Measurements from ENCODE around the gene DISC1. TPM values are rescaled to one million over a fixed set of nuclear protein-coding genes. Genes with fewer than 3 reads are reported as not detected.

DISC1 gene
- total and polyA plus RNA-seq, 2 of the 13 experiments (the other 11 are each of a cell fraction or from before 2014, with no cell fraction given) = 4.2 to 4.6 TPM

DNA sequence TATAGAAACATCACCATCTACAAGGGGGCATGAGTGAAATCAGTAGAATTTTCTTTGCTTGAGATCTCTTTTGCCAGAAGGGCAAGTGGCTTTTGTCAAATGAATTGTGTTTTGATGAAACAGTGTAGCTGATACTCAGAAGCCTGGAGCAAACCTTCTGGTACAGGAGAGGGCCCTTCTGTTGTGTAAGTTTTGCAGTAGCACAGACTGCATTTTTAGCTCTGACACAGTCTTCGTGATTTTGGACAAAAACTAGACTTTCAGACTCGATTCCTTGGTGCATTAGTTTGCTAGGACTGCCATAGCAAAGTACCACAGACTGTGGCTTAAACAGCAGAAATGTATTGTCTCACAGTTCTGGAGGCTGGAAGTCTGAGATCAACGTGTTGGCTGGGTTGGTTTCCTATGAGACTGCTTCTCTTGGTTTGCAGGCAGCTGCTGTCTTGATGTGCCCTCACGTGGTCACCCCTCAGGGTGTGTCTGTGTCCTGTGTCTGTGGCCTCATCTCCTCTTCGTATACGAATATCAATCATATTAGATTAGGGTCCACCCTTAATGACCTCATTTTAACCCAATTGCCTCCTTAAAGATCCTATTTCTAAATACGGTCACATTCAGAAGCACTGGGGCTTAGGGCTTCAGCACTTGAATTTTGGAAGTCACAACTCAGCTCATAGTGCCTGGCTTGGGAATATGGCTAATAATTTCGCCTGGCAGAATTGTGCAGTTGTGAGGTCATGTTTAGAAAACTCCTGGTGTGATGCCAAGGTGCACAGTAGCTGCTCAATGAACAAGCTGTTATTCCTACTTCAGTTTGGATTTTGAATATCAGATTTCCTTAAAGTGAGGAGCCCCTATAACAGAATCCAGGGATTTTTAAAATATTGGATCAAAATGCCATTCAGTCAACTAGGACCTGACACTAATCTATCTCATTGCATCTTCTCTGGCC is 21.2 kb upstream of the DISC1 start:
- Histone ChIP-seq H3K27me3 (ENCODE audit: control insufficient read depth in 1 of 2, insufficient read depth in 2 of 2, low read length in 2 of 2) (no peaks in the 10 kb centered on the region), H4K20me1 (ENCODE audit: insufficient read depth, low read length) (no peaks in the 10 kb centered on the region), H3K27ac (ENCODE audit: extremely low read length, insufficient read depth, low read length) (no peak overlapping the region), H3K36me3 (replicated peaks in 1 of 2; ENCODE audit: control insufficient read depth in 1 of 2, insufficient read depth in 2 of 2, low read length in 2 of 2) (no peaks in the 10 kb centered on the region), H3K9me3 (ENCODE audit: low read length) (no peaks in the 10 kb centered on the region), H2AFZ (ENCODE audit: low read length) (no peak overlapping the region), H3K9ac (ENCODE audit: insufficient read depth, low read depth, low read length) (no peak overlapping the region), H3K79me2 (ENCODE audit: insufficient read depth, low read length) (no peaks in the 10 kb centered on the region), H3K4me1 (ENCODE audit: insufficient read depth, low read length) (peaks cover 12% of the 10 kb centered on the region; the same call in 1 of the 2 replicates), H3K4me3 (replicated peaks in 1 of 3; ENCODE audit: insufficient read depth in 1 of 3, low read depth in 2 of 3, low read length in 3 of 3) (no peak overlapping the region), H3K4me2 (ENCODE audit: low read depth, low read length) (no peak overlapping the region)
- ATAC-seq (no peak), DNase-seq (ENCODE audit: low spot score) (no peak), FAIRE-seq (no peak)
- ChIA-PET POLR2A (no interaction called here), CTCF (ENCODE audit: low intra/inter-chr PET ratio, low total read pairs) (no interaction called here)
- in situ Hi-C loops (cut with HindIII; ENCODE audit: extremely low pct_ligation_motif_present, low pct_unique_long_range_greater_than_20kb) (no loop called here), intact Hi-C loops (cut with micrococcal nuclease; ENCODE audit: unreplicated experiment) (no loop called here)
- no TSS peak for BruUV-seq (replicated peaks)
- 9% methylated on average over 8 of the region's 8 CpGs for WGBS (ENCODE audit: low lambda C conversion rate)
- TF ChIP-seq TBL1XR1 (IDR thresholded peaks at IDR 0.05; ENCODE audit: borderline replicate concordance, low read length, partially characterized antibody) (no peak), ARNTL (CRISPR knock-in tag; IDR thresholded peaks at IDR 0.05) (no peak), PHB2 (IDR thresholded peaks at IDR 0.05; ENCODE audit: partially characterized antibody) (no peak), ZNF136 (CRISPR knock-in tag; IDR thresholded peaks at IDR 0.05; ENCODE audit: low read depth) (no peak), FUBP1 (CRISPR knock-in tag; IDR thresholded peaks at IDR 0.05; ENCODE audit: borderline replicate concordance) (no peak), ZNF768 (CRISPR knock-in tag; IDR thresholded peaks at IDR 0.05) (no peak), KAT8 (CRISPR knock-in tag; IDR thresholded peaks at IDR 0.05) (no peak), PRDM4 (CRISPR knock-in tag; IDR thresholded peaks at IDR 0.05; ENCODE audit: borderline replicate concordance) (no peak), POLR2AphosphoS2 (IDR thresholded peaks at IDR 0.05; ENCODE audit: low read depth, low read length) (no peak), TRAFD1 (CRISPR knock-in tag; IDR thresholded peaks at IDR 0.05; ENCODE audit: borderline replicate concordance) (no peak), ZNF333 (CRISPR knock-in tag; IDR thresholded peaks at IDR 0.05; ENCODE audit: borderline replicate concordance) (no peak), HNF4A (CRISPR knock-in tag; IDR thresholded peaks at IDR 0.05) (no peak), ATF5 (CRISPR knock-in tag; IDR thresholded peaks at IDR 0.05; ENCODE audit: low read depth) (no peak), ATAD3A (CRISPR knock-in tag; IDR thresholded peaks at IDR 0.05) (no peak), ZNF629 (CRISPR knock-in tag; conservative IDR thresholded peaks at IDR 0.05) (no peak), MTA1 (CRISPR knock-in tag; IDR thresholded peaks at IDR 0.05; ENCODE audit: borderline replicate concordance) (no peak), SIN3A (IDR thresholded peaks at IDR 0.05; ENCODE audit: borderline replicate concordance, low read depth, low read length) (no peak)
